Peyer's patch (tissue), 4 donors: Measurements from ENCODE around the gene GRK2.

Experiments used
- CTCF ChIP-seq, 6 experiments: fragments of 450-650 bp in 4 of 6; fragments of 200-600 bp in 2 of 6; sonication (generic) in 1 of 6; IDR thresholded peaks; one replicate each; pipeline ENCODE4 v1.5.1; 2017 to 2019; ENCODE audit warnings: antibody characterized with exemption in 6 of 6, mild to moderate bottlenecking in 3 of 6, moderate library complexity in 1 of 6
- POLR2A ChIP-seq, 2 donors: fragments of 450-650 bp; IDR thresholded peaks; one replicate each; pipeline ENCODE4 v1.5.1; 2017; ENCODE audit warnings: antibody characterized with exemption in 2 of 2, mild to moderate bottlenecking in 2 of 2, moderate library complexity in 2 of 2

GRCh38 chr11:67264877-67265632 lies 1.2 kb upstream of the GRK2 start:
- TF ChIP-seq POLR2A (IDR thresholded peaks at IDR 0.05) = no peak
- TF ChIP-seq CTCF (IDR thresholded peaks at IDR 0.05) = no peak
